RWPE2 (cell line): Measurements from ENCODE around the gene SRXN1.
"Not testable (repeated sequence)": the region's sequence is repeated elsewhere in the genome, so short reads cannot be mapped to it uniquely, and the experiment has no call there.

Source experiments
- ATAC-seq: fragments of 200-7000 bp; cut with Tn5 transposase; 3 replicates; pipeline ENCODE4 v1.9.1; 2021; ENCODE audit warnings: low read depth
- DNase-seq: peaks from one replicate; pipeline ENCODE4 v3.0.0-alpha.2; 2020; ENCODE audit warnings: low spot score
- H3K27ac ChIP-seq: fragments of 450-650 bp; 2 replicates; pipeline ENCODE4 v1.5.1; 2017; ENCODE audit warnings: mild to moderate bottlenecking; ENCODE audit not compliant: poor library complexity, severe bottlenecking
- H3K27me3 ChIP-seq: fragments of 250-450 bp; sonication (Bioruptor Pico); 2 replicates; pipeline ENCODE4 v1.5.1; 2021; ENCODE audit warnings: mild to moderate bottlenecking, moderate library complexity; ENCODE audit not compliant: insufficient read depth, poor library complexity, severe bottlenecking
- H3K36me3 ChIP-seq: fragments of 250-450 bp; sonication (Bioruptor Pico); 2 replicates; pipeline ENCODE4 v1.5.1; 2020; ENCODE audit warnings: low read depth, mild to moderate bottlenecking, moderate library complexity
- H3K4me1 ChIP-seq: fragments of 250-450 bp; sonication (Bioruptor Pico); 2 replicates; pipeline ENCODE4 v1.5.1; 2021; ENCODE audit warnings: mild to moderate bottlenecking, moderate library complexity; ENCODE audit not compliant: insufficient read depth, poor library complexity, severe bottlenecking
- H3K4me3 ChIP-seq: fragments of 250-450 bp; sonication (Bioruptor Pico); 2 replicates; pipeline ENCODE4 v1.5.1; 2021; ENCODE audit warnings: mild to moderate bottlenecking, moderate library complexity; ENCODE audit not compliant: severe bottlenecking
- H3K9me3 ChIP-seq: fragments of 250-450 bp; sonication (Bioruptor Pico); 2 replicates; pipeline ENCODE4 v1.5.1; 2021; ENCODE audit warnings: mild to moderate bottlenecking, moderate library complexity; ENCODE audit not compliant: severe bottlenecking
- TF ChIP-seq, protein P1 (sequence below): fragments of 450-650 bp; IDR thresholded peaks from one replicate; pipeline ENCODE4 v1.5.1; 2017; ENCODE audit warnings: mild to moderate bottlenecking, moderate library complexity; ENCODE audit not compliant: poor library complexity, severe bottlenecking

The SRXN1 gene

DNA sequence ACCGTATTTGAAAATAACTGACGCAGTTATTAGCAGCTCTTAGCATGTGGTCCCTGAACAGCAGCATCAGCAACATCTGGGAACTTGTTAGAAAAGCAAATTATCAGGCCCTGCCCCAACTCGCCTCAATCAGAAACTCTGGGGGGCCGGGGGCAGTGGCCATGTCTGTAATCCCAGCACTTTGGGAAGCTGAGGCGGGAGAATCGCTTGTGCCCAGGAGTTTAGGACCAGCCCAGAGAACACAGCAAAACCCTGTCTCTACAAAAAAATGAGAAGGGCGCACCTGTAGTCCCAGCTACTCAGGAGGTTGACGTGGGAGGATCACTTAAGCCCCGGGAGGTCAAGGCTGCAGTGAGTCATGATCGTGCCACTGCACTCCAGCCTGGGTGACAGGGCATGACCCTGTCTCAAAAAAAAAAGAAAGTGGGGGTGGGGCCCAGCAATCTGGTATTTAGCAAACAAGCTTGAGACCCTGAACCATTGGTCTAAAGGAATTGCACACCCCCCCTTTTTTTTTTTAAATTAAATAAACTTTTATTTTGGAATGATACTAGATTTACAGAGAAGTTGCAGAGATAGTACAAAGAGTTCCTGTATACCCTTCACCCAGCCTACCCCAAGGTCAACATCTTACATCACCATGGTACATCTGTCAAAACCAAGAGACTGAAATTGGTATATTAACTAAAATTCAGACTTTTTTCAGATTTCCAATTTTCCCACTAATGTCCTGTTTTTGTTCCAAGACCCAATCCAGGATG, 6.7 kb downstream of the SRXN1 start:
- H3K27ac ChIP-seq = no peak overlapping the region
- no peaks in the 10 kb centered on the region for H3K27me3 ChIP-seq
- TF ChIP-seq, protein P1, sequence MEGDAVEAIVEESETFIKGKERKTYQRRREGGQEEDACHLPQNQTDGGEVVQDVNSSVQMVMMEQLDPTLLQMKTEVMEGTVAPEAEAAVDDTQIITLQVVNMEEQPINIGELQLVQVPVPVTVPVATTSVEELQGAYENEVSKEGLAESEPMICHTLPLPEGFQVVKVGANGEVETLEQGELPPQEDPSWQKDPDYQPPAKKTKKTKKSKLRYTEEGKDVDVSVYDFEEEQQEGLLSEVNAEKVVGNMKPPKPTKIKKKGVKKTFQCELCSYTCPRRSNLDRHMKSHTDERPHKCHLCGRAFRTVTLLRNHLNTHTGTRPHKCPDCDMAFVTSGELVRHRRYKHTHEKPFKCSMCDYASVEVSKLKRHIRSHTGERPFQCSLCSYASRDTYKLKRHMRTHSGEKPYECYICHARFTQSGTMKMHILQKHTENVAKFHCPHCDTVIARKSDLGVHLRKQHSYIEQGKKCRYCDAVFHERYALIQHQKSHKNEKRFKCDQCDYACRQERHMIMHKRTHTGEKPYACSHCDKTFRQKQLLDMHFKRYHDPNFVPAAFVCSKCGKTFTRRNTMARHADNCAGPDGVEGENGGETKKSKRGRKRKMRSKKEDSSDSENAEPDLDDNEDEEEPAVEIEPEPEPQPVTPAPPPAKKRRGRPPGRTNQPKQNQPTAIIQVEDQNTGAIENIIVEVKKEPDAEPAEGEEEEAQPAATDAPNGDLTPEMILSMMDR = no peak
- peaks cover 39% of the 10 kb centered on the region for H3K36me3 ChIP-seq
- H3K4me1 ChIP-seq = no peaks in the 10 kb centered on the region
- H3K9me3 ChIP-seq = no peaks in the 10 kb centered on the region
- DNase-seq = no peak
- no peak overlapping the region for H3K4me3 ChIP-seq
- ATAC-seq = no peak

DNA sequence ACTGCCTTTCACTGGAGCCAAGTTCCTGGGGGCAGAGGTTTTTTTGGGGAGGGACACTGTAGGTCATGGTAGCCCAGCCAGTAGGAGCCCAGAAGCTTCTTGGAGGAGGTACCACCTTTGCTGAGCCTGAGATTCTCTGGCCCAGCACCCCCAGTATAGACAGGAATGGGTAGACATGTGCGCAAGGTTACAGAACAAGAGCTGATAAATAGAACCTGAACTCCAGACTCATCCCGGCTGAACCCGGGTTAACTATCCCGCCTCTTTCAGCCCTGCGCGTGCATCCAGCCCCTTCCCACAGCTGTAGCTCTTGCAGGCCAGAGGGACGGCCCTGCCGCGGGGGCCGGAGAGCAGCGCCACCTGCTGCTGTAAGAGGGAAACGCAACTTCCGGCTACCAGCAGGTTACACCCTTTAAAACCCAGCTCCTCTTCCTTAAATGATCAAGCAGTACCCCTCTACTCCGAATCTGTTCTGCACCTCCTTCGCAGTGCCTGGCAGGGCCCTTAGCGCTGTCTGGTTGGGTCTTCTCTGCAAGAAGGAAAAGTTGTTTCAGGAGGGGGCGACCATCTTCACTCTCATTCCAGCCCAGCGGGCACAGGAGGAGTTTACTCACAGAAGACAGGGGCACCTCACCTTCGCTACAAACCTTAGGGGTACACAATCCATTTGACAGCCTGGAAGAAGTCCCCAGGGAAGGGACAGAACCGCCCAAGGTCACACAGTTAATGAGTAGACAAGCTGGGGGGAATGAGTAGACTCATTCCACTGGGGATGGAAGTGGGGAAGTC, 7.5 kb downstream of the SRXN1 start:
- Histone ChIP-seq H3K36me3 (peaks cover 34% of the 10 kb centered on the region), H3K27ac (no peak overlapping the region), H3K27me3 (no peaks in the 10 kb centered on the region), H3K9me3 (no peaks in the 10 kb centered on the region), H3K4me3 (no peak overlapping the region), H3K4me1 (no peaks in the 10 kb centered on the region)
- DNase-seq (no peak), ATAC-seq (peak; percentile 67)
- TF ChIP-seq, protein P1 = peak; percentile 97

DNA sequence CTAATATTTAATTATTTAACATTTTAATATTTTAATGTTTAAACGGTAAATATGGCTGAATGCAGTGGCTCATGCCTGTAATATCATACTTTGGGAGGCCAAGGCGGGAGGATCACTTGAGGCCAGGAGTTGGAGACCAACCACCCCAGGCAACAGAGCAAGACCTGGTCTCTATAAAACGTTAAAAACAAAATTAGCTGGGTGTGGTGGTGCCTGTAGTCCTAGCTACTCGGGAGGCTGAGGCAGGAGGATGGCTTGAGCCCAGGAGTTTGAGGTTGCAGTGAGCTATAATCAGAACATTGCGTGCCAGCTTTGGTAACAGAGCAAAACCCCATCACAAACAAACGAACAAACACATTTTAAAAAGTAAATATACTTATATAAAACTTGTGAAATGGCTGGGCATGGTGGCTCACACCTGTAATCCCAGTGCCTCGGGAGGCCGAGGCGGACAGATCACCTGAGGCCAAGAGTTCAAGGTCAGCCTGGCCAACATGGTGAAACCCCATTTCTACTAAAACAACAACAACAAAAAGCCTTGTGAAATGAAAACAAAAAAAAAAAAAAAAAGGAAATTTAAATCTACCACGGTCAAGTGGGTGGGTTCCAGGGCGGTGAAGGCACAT, 8.2 kb downstream of the SRXN1 start:
- peaks cover 28% of the 10 kb centered on the region for H3K36me3 ChIP-seq
- H3K4me1 ChIP-seq = no peaks in the 10 kb centered on the region
- no peak overlapping the region for H3K27ac ChIP-seq
- H3K27me3 ChIP-seq = no peaks in the 10 kb centered on the region
- DNase-seq (no peak), ATAC-seq (no peak)
- no peak overlapping the region for H3K4me3 ChIP-seq
- TF ChIP-seq, protein P1 = no peak
- H3K9me3 ChIP-seq = no peaks in the 10 kb centered on the region

DNA sequence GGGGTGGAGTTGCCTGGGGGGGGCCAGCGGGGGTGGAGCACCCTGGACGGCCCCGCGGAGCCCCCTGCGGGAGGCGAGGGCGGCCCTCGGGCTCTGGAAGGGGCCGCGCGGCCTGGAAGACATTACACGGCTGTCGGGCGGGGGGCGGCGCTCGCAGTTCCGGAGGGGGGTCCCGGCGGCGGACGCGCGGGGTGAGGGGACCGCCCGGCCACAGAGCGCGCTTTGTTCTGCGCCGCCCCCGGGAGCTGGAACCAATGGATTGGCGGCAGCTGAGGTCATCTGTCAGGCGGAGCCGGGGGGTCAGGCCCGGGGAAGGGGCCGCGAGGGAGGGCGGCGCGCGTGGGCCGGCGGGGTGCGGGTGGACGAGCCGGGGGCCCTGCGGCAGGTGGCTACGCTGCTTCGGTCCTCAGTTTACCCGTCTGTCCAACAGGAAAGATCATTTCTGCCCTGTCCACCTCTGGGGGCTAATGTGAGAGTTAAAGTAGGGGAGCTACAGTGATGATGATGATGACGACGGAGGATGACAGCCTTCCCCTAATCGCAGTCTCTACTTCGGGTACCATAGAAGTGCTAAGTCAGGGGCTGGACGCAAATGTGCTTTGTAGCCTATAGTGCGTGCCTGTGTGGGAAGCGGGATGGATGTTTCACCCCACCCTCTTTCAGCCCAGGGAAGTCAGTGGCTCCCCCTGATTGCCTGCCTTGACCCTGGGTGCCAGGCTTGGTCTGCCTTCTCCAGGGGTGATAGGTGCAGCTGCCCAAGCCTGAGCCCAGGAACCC, 10.4 kb downstream of the SRXN1 start:
- Histone ChIP-seq H3K4me1 (no peaks in the 10 kb centered on the region), H3K27ac (no peak overlapping the region), H3K36me3 (peaks cover 6% of the 10 kb centered on the region), H3K9me3 (no peaks in the 10 kb centered on the region), H3K27me3 (no peaks in the 10 kb centered on the region), H3K4me3 (no peak overlapping the region)
- ATAC-seq (no peak), DNase-seq (no peak)
- TF ChIP-seq, protein P1 = no peak

DNA sequence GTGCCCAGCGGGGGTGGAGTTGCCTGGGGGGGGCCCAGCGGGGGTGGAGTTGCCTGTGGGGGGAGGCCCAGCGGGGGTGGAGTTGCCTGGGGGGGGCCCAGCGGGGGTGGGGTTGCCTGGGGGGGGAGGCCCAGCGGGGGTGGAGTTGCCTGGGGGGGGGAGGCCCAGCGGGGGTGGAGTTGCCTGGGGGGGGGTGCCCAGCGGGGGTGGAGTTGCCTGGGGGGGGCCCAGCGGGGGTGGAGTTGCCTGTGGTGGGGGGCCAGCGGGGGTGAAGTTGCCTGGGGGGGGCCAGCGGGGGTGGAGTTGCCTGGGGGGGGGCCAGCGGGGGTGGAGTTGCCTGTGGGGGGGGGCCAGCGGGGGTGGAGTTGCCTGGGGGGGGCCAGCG, 11.0 kb downstream of the SRXN1 start:
- not testable (repeated sequence) for DNase-seq, H3K27me3 ChIP-seq, ATAC-seq, H3K4me1 ChIP-seq, H3K4me3 ChIP-seq, H3K9me3 ChIP-seq, H3K36me3 ChIP-seq, H3K27ac ChIP-seq
